ENCODE data around the gene MANBA. TPM values are rescaled to one million over a fixed set of nuclear protein-coding genes. Genes with fewer than 3 reads are reported as not detected.

The MANBA gene
- total and polyA plus RNA-seq, 12 donors, result 21.5 to 84.1 (median 53.4) TPM

DNA sequence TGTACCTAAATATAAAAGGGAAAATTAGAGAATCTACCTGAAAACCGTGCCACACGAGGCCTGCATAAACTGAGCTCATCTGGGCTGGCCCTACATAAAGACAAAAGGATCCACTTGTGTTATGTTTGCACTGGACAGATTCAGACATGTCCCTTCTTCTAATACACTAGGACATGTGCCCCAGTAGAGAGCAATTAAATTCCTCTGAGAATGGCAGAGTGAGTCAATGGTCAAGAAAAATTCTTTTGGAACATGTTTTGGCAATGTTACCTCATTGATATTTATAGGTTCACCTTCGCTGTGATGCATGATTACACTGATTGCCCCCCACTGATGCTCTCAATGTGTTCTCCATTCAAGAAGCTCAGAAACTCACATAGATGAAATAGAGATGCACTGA lies 95.2 kb downstream of the MANBA start:
- DNase-seq, result no peak
- Histone ChIP-seq H3K36me3 (replicated peaks in 1 of 2) (peaks cover 0 to 22% of the 10 kb centered on the region in 2 donors), H3K27ac (no peak overlapping the region), H3K9me3 (replicated peaks in 1 of 3) (no peaks in the 10 kb centered on the region), H3K27me3 (no peaks in the 10 kb centered on the region), H3K4me3 (no peak overlapping the region), H3K4me1 (replicated peaks in 1 of 2) (peaks cover 4 to 9% of the 10 kb centered on the region in 2 donors)
- TF ChIP-seq POLR2A (IDR thresholded peaks at IDR 0.05), result no peak
- TF ChIP-seq, protein P1, sequence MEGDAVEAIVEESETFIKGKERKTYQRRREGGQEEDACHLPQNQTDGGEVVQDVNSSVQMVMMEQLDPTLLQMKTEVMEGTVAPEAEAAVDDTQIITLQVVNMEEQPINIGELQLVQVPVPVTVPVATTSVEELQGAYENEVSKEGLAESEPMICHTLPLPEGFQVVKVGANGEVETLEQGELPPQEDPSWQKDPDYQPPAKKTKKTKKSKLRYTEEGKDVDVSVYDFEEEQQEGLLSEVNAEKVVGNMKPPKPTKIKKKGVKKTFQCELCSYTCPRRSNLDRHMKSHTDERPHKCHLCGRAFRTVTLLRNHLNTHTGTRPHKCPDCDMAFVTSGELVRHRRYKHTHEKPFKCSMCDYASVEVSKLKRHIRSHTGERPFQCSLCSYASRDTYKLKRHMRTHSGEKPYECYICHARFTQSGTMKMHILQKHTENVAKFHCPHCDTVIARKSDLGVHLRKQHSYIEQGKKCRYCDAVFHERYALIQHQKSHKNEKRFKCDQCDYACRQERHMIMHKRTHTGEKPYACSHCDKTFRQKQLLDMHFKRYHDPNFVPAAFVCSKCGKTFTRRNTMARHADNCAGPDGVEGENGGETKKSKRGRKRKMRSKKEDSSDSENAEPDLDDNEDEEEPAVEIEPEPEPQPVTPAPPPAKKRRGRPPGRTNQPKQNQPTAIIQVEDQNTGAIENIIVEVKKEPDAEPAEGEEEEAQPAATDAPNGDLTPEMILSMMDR (IDR thresholded peaks at IDR 0.05), result no peak
- WGBS, 4 donors, result 89 to 96% (median 91%) methylated on average over 3 of the region's 3 CpGs
- intact Hi-C loops (cut with DNase I), result loop anchor here in 1 of 2 donors (10.0 kb wide), 1 partner anchor 109 kb away; no protein-coding TSS in a partner anchor

DNA sequence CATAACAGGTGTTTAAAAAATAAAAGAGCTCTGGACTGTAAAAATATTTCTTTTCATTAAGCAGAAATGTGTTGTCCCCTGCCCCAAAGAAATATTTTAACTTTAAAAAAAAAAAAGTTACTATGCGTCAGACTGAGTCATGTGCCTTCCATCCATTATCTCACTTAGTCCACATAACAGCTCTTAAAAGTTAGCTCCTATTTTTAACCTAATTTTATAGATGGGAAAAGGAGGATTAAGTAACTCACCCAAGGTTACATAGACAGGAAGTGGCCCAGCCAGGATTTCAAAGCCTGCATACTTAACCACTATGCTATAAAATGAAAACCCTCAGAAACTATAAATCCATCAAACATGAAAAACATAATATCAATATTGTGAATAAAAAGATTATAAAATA lies 97.7 kb downstream of the MANBA start:
- no peaks in the 10 kb centered on the region for H3K9me3 ChIP-seq (replicated peaks in 1 of 3)
- peak in 1 of 7 donors; percentile 13 for DNase-seq
- H3K27me3 ChIP-seq, result no peaks in the 10 kb centered on the region
- TF ChIP-seq, protein P1 (IDR thresholded peaks at IDR 0.05), result no peak
- TF ChIP-seq POLR2A (IDR thresholded peaks at IDR 0.05), result no peak
- H3K27ac ChIP-seq, result peak overlapping the region in 1 of 5 donors; percentile 35
- no peak overlapping the region for H3K4me3 ChIP-seq
- H3K36me3 ChIP-seq (replicated peaks in 1 of 2), result peaks cover 0 to 15% of the 10 kb centered on the region in 2 donors
- H3K4me1 ChIP-seq (replicated peaks in 1 of 2), result peaks cover 4 to 9% of the 10 kb centered on the region in 2 donors
- WGBS, 4 donors, result 40 to 53% (median 43%) methylated on average over 1 of the region's 1 CpG
- intact Hi-C loops (cut with DNase I), result loop anchor here in 1 of 2 donors (10.0 kb wide), 1 partner anchor 112 kb away; no protein-coding TSS in a partner anchor

DNA sequence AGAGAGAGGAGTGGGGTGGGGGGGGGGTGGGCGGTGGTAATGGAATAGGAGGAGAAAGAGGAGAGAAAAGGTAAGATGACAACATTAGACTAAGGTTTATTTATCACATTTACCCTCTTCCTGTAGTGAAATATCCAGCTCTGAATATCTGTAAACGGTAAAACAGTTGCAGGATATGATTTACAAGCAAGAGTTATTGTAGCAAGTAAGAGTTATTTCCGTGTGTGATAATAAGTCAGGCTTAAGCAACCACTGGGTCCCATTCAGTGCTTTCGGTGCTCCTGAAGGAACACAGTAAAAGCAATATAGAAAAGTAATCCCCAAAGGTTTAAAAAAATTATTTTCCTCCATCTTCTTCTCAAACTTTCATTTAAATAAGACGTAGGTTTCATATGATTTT lies 103.6 kb downstream of the MANBA start:
- 48 to 91% (median 81%) methylated on average over 5 of the region's 5 CpGs for WGBS, 4 donors

DNA sequence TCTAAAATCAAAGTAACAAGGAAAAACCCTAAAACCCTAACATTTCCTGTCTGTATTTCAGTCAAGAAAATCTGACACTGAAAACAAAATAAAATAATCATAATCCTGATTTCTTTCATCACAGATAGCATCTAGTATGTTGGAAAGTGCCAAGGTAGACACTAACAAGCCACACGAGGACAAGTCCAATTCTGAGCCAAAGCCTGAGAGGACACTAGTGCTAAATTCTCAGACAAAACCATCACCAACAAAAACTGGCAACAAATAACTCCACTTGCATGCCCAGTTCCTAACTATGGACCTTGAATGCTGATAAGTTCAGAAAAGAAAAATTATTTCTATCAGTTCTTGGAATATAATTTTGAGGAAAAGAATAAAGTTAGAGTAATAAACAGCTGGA lies 113.7 kb downstream of the MANBA start:
- Histone ChIP-seq H3K4me1 (replicated peaks in 1 of 2) (no peaks in the 10 kb centered on the region), H3K27me3 (no peaks in the 10 kb centered on the region), H3K9me3 (replicated peaks in 1 of 3) (no peaks in the 10 kb centered on the region), H3K4me3 (no peak overlapping the region), H3K27ac (no peak overlapping the region), H3K36me3 (replicated peaks in 1 of 2) (peaks cover 0 to 10% of the 10 kb centered on the region in 2 donors)
- intact Hi-C loops (cut with DNase I), result no loop called here
- DNase-seq, result peak in 2 of 7 donors; percentile 24 to 29
- TF ChIP-seq, protein P1 (IDR thresholded peaks at IDR 0.05), result no peak
- TF ChIP-seq POLR2A (IDR thresholded peaks at IDR 0.05), result no peak
- WGBS, 4 donors, result 50 to 65% (median 53%) methylated on average over 1 of the region's 1 CpG

More for the DNA sequence above, 103.6 kb downstream of the MANBA start:
- Histone ChIP-seq H3K27me3 (no peaks in the 10 kb centered on the region), H3K36me3 (replicated peaks in 1 of 2) (no peaks in the 10 kb centered on the region), H3K4me3 (no peak overlapping the region), H3K4me1 (replicated peaks in 1 of 2) (peaks cover 0 to 9% of the 10 kb centered on the region in 2 donors), H3K9me3 (replicated peaks in 1 of 3) (no peaks in the 10 kb centered on the region), H3K27ac (no peak overlapping the region)
- no peak for TF ChIP-seq POLR2A (IDR thresholded peaks at IDR 0.05)
- TF ChIP-seq, protein P1 (IDR thresholded peaks at IDR 0.05), result no peak
- DNase-seq, result no peak
- intact Hi-C loops (cut with DNase I), result no loop called here

Data from adrenal gland (tissue), 12 donors.